Transverse colon (tissue), 3 donors: ENCODE measurements around the gene CRHR2.

Source experiments
- EP300 ChIP-seq: sonication (generic); formaldehyde crosslinking; IDR thresholded peaks from one replicate; pipeline ENCODE4 v1.6.1; 2017; ENCODE audit warnings: antibody characterized with exemption, low read depth
- POLR2A ChIP-seq: fragments of 450-650 bp; IDR thresholded peaks from one replicate; pipeline ENCODE4 v1.6.1; 2016; ENCODE audit warnings: antibody characterized with exemption, mild to moderate bottlenecking, moderate library complexity
- TF ChIP-seq, protein P1 (sequence below), 5 experiments: fragments of 200-600 bp in 3 of 5; fragments of 450-650 bp in 2 of 5; sonication (generic) in 3 of 5; IDR thresholded peaks; 1 replicate in 2 of 5; 2 replicates in 3 of 5; pipeline ENCODE4 v1.5.1; 2016 to 2017; ENCODE audit warnings: antibody characterized with exemption in 5 of 5, inconsistent platforms in 3 of 5, mild to moderate bottlenecking in 2 of 5, moderate library complexity in 1 of 5

GRCh38 chr7:30707391-30708357 is 25.4 kb upstream of the CRHR2 start:
- TF ChIP-seq POLR2A: no peak
- TF ChIP-seq, protein P1, sequence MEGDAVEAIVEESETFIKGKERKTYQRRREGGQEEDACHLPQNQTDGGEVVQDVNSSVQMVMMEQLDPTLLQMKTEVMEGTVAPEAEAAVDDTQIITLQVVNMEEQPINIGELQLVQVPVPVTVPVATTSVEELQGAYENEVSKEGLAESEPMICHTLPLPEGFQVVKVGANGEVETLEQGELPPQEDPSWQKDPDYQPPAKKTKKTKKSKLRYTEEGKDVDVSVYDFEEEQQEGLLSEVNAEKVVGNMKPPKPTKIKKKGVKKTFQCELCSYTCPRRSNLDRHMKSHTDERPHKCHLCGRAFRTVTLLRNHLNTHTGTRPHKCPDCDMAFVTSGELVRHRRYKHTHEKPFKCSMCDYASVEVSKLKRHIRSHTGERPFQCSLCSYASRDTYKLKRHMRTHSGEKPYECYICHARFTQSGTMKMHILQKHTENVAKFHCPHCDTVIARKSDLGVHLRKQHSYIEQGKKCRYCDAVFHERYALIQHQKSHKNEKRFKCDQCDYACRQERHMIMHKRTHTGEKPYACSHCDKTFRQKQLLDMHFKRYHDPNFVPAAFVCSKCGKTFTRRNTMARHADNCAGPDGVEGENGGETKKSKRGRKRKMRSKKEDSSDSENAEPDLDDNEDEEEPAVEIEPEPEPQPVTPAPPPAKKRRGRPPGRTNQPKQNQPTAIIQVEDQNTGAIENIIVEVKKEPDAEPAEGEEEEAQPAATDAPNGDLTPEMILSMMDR (IDR thresholded peaks at IDR 0.05): no peak
- TF ChIP-seq EP300: no peak
